Activated CD4-positive, alpha-beta T cell treated with anti-CD3 and anti-CD28 coated beads for 1 hour (primary cell): ENCODE results near the gene P2RY6.
"Not testable (repeated sequence)": the region's sequence is repeated elsewhere in the genome, so short reads cannot be mapped to it uniquely, and the experiment has no call there.

Experiments used
- DNase-seq: peaks from one replicate; pipeline ENCODE4 v3.0.0-alpha.2; 2020

The P2RY6 gene

GRCh38 chr11:73262851-73263495 is 9.2 kb upstream of the P2RY6 start:
- no peak for DNase-seq

DNA sequence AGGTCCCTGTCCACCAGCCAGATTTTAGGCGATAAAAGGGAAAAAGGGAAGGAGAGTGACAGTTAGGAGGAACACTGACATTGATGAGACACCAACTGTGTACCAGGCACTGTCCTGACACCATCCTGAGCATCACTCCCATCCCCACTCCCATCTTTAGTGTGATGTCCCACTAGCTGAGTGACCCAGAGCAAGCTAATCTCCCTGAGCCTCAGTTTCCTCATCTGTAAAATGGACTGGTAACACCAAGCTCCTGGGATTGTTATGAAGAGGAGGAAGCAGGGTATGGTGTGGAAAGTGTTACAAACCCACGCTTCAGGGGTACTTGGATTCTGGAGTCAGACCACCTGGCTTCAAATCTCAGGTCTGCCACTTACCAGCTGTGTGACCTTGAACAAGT is 8.5 kb upstream of the P2RY6 start:
- DNase-seq, result no peak

GRCh38 chr11:73265278-73265810 is 6.8 kb upstream of the P2RY6 start:
- no peak for DNase-seq

DNA sequence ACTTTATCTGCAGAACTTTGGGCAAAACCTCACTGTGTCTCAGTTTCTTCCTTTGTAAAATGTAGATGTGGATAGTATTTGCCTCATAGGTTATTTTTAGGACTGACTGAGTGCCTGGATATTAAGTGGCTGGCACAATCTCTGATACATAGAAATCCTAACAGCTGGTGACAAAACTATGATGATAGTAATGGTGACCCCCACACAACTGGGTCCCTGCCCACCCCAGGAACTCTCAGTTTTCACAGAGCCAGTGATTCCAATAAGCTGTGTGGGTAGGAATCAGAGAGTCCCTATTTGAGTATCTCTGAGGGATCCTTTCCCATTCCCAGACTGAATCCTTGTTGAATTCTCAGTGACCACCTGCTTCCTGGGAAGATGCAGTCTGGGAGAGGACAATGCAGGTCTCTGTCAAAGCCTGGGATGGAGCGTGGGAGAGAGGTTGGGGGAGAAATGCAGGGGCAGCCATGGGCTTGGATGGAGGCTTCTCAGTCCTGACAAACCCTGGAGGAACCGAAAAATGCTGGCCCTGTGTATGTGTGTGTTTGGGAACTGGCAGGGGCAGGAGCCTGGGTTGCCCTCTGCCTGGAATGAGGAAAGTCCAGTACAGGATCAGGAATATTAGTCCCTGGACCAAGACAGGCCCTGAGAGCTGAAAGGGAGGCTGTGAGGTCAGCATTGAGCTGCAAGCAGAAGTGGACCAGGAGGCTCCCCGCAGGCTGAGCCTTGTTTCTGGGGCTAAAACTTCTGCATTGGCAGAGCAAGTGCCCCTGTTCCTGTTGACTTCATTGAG is 6.1 kb upstream of the P2RY6 start:
- no peak for DNase-seq

DNA sequence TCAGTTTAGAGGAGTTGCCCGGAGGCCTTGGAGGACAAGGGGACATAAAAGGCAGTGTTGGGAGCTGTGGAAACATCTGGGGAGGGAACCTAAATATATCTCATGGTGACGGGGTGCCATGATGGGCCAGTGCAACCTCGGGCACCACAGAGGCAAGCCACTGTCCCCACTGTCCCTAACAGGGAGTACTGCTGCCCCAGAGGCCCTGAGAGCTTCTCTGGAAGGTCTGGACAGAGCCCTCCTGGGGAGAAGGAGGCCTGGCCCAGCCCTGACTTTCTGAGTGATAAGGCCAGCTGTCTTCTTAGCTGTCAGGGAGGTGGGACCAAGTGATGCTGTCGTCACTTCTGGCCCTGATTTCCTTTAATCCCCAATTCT is 5.5 kb upstream of the P2RY6 start:
- DNase-seq, result no peak

DNA sequence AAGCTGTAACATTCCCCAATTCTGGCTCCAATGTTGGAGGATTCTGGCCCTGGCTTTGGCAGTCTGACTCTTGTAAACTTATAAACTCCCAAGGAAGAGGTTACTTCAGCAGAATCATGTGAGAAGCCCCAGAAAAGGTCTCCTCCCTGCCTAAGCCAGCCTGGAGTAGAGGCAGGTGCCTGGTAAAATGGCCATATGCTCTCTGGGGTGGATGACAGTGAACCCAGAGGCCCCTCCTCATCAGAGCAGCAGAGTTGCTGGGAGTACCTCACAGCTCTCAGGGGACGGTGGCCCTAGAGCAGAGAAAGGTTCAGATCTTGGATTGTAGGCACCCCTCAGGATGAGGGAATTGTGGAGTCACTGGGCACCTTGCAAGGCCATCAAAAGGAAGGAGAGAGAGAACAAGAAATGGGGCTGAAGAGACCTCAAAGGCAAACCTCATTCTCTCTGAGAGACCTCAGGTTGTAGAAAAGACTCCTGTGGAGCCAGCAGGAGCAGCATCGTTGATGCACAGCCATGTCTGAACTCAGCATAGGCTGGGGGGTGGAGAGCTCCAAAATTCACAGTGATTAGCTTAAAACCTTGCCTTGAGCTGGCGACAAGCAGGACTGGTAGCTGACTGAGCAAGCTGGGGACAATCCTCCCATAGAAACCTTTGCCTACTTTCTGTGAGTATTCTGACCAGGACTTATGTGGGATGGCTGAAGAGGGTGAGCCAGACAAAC is 4.9 kb upstream of the P2RY6 start:
- DNase-seq, result no peak

GRCh38 chr11:73267906-73268540 is 4.1 kb upstream of the P2RY6 start:
- no peak for DNase-seq

DNA sequence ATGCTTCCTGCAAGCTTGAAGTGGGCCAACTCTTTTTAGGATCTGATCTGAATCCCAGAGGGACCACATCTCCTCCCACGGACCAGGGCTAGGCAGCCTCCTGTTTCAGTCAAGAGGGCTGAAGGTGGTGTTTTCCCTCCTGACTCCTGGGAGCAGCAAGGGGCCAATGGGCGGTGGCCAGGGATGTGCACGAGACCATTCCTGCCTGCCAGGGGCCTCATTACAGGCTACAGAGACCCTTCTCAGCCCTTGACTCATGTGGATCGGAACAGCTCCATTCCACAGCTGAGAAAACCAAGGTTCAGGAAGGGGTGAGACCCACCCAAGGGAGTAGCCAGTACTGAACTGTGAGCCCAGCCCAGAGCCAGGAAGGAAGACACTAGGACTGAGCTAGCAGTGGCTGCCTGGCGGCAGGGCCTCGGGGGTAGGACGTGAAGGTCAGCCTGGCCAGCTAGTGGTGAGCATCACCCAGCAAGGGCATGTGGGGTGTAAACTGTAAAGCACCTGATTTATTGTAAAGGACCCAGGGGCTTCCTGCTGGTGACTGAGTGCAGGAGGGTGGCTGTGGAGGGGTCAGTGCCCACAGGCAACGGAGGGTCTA is 3.4 kb upstream of the P2RY6 start:
- no peak for DNase-seq

- DNase-seq, result no peak
These were observed 2.6 kb upstream of the P2RY6 start for GRCh38 chr11:73269459-73270015.

DNA sequence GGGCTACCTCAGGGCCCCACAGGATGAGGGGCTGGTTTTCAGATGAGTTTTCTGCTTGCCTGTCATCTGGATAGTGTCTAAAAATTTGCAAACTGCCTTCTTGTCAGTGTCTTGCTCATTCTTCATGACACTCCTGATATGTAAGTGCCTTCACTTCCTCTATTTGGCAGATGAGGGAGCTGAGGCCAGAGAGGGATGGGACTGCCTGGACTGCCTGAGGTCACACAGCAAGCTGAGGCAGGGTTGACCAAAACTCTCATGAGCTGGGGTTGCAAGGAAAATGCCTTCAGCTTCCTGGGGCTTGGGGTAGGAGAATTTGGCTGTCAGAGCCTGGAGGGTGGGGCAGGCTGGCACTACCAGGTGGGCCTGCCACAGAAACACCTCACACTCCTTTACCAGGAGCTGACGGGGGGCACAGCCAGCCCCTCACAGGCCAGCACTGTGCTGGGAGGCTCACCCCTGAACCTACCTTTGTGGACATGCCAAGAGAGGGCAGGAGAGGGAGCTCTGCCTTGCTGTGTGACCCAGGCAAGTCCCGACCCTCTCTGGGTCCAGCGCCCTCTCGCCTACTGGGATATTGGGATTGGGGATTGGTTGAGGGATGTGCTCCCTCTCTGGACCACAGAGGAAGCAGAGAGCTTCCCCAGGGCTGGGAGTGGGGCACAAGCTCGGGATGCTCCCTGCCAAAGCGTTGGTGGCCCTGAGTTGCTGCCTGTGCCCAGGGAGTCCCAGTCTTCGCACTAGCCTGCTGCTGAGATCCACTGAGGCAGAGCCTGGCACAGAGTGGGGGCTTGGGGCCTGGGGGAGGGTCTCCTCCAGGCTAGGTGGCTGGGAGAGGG is 1.9 kb upstream of the P2RY6 start:
- DNase-seq, result no peak

DNA sequence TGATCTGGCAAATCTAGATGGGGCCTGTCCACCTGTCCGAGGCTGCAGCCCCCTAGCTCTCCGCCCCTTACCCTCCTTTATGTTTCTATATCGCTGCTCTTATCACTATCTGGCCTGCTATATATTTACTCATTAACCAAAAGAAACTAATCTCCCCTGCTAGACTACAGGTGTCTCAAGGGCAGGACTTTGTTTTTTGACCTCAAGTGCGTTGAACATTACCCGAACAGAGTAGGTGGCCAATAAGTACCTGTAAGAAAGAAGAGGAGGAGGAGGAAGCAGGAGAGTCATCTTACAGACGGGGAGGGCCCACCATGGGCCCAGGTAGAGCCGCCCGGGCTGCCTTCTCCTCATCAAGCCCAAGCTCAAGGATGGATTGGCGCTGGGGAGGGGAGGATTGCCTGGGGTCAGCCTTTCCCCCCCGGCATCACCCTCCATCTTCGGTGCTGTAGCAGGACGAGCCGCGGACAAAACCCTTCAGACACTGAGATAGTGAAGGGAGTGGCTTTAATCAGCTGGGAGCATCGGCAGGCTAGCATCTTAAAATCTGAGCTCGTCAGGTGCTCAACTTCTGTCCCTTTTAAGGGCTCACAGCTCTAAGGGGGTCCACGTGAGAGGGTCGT is 1.2 kb upstream of the P2RY6 start:
- no peak for DNase-seq

- DNase-seq, result not testable (repeated sequence)
These were observed 666 bp upstream of the P2RY6 start for GRCh38 chr11:73271478-73271865.

DNA sequence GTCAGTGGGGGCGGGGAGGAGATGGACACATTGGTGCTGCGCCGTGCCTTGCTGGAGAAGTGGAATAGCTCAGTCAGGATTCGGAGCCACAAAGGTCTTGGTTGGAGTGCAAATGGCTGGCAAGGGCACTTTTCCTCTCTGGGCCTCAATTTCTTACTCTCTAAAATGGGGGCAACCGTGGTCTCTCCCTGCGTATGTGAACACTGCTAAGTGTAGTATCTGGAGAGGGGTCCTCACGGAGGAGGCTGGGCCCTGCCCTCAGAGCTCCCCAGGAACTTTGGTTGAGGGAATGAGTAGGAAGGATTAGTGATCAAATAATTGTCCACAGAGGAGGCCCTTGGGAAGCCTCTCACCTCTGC is 521 bp downstream of the P2RY6 start:
- no peak for DNase-seq

- DNase-seq, result no peak
These were observed 1.2 kb downstream of the P2RY6 start for GRCh38 chr11:73273222-73273895.

GRCh38 chr11:73274191-73274590 is 2.1 kb downstream of the P2RY6 start:
- not testable (repeated sequence) for DNase-seq

DNA sequence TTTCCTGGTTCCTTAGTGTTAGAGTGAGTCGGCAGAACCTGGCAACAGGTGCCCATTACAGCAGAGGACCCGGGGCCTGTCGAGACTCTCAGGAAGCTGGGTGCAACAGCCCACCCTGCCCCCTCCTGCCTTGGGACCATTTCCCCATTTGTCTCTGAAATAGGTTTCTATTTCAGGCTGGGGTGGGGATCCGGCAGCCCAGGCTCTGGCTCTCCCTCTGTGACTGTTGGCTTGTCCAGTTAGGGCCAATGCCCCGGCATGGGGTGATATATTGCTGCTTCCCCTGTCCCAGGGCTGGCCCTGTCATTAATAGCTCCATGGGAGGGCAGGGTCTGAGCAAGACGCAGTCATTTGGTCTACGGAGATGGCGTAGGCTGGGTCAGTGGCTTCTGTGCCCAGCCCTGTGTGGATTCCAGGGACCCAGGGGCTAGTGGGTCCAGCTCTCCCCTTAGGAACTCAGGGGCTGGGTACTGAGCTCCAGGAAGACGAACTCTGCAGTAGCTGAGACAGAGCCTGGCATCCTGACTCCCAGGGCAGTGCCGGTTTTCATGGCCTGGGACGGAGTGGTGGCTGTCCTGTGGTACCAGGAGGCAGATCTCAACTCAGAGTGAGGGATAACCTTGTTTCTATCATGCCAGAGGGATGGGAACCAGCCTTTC is 2.7 kb downstream of the P2RY6 start:
- DNase-seq, result no peak

- no peak for DNase-seq
These were observed 3.2 kb downstream of the P2RY6 start for GRCh38 chr11:73275381-73275750.

DNA sequence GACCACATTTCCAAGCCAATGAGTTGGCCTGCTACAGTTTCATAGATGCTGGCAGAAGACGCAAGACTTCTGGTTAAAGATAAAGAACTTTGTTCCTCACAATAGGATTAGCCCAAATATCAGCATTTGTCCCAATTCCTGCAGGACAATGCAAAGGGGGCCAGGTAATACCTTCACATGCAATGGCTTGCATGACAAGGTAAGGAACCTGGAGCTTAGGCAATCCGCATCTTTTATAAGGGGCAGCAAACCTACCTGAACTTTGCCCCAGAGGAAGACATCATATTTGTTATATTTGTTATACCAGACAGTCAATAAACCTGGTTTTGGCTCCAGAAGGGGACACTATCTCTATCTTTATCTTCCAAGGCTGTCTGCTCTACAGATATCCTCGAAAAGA is 5.3 kb downstream of the P2RY6 start:
- DNase-seq, result no peak

- no peak for DNase-seq
These were observed 8.5 kb downstream of the P2RY6 start for GRCh38 chr11:73280626-73281025.

- no peak for DNase-seq
These were observed 9.1 kb downstream of the P2RY6 start for GRCh38 chr11:73281201-73281741.
